Measurements from ENCODE around the gene TMEM225B.

GRCh38 chr7:99561737-99562051 is 36.4 kb upstream of the TMEM225B start:
- no peak for TF ChIP-seq CTCF (IDR thresholded peaks at IDR 0.05; ENCODE audit: low read length)
- TF ChIP-seq EZH2 (IDR thresholded peaks at IDR 0.05; ENCODE audit: borderline replicate concordance, low read length) = no peak

Data from OCI-LY1 (cell line).